ENCODE results near the gene SUPV3L1.

The SUPV3L1 gene

DNA sequence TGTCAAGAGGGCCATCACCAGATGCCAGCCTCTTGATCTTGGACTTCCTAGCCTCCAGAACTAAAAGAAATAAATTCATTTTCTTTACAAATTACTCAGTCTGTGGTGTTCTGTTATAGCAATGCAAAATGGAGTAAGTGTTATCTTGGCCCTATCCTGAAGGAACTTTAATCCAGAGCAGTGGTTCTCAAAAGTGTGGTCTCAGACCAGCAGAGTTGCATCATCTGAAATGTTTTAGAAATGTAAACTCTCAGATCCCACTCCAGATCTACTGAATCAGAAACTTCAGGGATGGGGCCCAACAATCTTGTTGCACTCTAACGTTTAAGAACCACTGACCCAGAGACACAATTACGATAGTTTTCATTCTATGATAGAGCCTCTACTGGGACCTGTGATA lies 3.2 kb upstream of the SUPV3L1 start:
- no peak overlapping the region for H3K4me3 ChIP-seq (ENCODE audit: low read depth, low read length)
- DNase-seq (ENCODE audit: low read depth) = no peak
- TF ChIP-seq, protein P1, sequence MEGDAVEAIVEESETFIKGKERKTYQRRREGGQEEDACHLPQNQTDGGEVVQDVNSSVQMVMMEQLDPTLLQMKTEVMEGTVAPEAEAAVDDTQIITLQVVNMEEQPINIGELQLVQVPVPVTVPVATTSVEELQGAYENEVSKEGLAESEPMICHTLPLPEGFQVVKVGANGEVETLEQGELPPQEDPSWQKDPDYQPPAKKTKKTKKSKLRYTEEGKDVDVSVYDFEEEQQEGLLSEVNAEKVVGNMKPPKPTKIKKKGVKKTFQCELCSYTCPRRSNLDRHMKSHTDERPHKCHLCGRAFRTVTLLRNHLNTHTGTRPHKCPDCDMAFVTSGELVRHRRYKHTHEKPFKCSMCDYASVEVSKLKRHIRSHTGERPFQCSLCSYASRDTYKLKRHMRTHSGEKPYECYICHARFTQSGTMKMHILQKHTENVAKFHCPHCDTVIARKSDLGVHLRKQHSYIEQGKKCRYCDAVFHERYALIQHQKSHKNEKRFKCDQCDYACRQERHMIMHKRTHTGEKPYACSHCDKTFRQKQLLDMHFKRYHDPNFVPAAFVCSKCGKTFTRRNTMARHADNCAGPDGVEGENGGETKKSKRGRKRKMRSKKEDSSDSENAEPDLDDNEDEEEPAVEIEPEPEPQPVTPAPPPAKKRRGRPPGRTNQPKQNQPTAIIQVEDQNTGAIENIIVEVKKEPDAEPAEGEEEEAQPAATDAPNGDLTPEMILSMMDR (IDR thresholded peaks at IDR 0.05; ENCODE audit: low read depth, low read length, missing control alignments) = no peak

DNA sequence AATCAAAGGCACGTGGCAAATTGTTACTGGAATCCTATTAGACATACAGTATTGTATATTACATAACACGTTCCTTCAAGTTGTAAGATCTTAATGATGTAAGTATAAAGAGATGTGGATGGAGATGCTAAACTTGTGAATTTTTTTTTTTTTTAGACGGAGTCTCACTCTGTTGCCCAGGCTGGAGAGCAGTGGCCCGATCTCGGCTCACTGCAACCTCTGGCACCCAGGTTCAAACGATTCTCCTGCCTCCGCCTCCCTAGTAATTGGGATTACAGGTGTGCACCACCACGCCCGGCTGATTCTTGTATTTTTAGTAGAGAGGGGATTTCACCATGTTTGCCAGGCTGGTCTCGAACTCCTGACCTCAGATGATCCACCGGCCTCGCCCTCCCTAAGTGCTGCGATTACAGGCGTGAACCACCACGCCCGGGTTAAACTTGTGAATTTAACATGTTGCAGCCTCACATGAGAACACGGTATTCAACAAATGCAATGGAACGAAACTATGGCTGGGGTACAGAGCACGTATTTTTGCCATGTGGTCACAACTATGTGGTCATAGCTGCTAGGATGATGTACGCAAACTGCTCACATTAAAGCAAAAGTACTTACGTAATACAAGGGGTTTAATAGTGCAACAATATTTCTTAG lies 818 bp upstream of the SUPV3L1 start:
- TF ChIP-seq, protein P1 (IDR thresholded peaks at IDR 0.05; ENCODE audit: low read depth, low read length, missing control alignments) = no peak
- DNase-seq (ENCODE audit: low read depth) = peak; percentile 21
- H3K4me3 ChIP-seq (ENCODE audit: low read depth, low read length) = peak overlapping the region; percentile 100

DNA sequence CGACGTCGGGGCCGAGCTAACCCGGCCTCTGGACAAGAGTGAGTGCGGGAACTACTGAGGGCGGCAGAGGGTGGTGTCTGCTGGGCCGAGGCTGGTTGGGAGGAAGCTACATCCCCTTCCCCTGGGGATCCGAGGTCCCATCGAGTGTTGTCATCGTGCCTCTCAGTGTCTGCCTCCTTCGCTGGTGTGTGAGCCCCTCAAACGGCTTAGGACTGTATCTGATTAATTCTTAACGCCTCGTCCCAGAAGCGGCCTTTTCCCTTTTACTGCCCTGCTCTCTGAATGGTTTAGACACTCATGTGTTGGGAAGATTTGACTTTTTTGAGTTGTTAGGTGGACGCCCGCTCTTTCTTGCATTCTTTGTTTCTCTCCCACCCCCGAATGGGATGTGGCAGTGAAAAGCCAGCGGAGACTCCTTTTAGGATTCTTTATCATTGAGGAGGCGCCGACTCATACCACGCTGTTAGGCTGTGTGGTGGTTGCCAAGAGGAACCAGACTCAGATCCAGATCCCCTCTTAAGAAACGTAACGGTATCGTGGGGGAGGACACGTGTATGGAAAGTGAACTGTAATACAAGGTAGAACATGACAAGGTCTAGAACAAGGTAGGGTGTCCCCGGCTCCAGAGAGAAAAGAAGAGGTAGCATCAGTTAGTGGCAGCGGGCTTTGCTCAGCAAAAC lies 631 bp downstream of the SUPV3L1 start:
- TF ChIP-seq, protein P1 (IDR thresholded peaks at IDR 0.05; ENCODE audit: low read depth, low read length, missing control alignments) = no peak
- DNase-seq (ENCODE audit: low read depth) = no peak

DNA sequence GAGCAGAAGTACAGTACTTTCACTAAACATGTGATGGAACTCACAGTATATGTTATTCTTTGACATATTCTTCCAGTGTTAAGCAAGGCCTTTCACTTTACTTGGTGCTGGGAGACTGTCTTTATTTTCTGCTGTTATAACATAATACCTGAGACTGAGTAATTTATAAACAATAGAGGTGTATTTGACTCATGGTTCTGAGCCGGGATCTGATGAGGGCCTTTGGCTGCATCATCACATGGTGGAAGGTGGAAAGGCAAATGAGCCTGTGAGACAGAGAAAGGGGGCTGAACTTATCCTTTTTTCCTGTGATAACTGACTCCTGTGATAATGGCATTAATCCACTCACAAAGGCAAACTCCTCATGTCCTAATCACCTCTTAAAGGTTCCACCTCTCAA lies 1.4 kb downstream of the SUPV3L1 start:
- TF ChIP-seq, protein P1 (IDR thresholded peaks at IDR 0.05; ENCODE audit: low read depth, low read length, missing control alignments) = no peak
- H3K4me3 ChIP-seq (ENCODE audit: low read depth, low read length) = peak overlapping the region; percentile 100; the same call in 1 of the 2 replicates
- DNase-seq (ENCODE audit: low read depth) = no peak

More for the DNA sequence above, 631 bp downstream of the SUPV3L1 start:
- H3K4me3 ChIP-seq (ENCODE audit: low read depth, low read length) = peak overlapping the region; percentile 100

DNA sequence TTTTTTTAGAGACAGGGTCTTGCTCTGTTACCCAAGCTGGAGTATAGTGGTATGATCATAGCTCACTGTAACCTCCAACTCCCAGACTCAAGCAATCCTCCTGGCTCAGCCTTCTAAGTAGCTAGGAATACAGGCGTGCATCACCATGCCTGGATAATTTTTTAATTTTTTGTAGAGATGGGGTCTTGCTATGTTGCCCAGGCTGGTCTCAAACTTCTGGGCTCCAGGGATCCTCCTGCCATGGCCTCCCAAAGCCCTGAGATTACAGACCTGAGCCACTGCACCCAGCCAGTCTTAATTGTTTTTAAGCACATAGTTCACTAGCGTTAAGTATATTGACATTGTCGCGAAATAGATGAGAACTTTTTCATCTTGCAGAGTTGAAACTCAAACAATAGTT lies 2.0 kb downstream of the SUPV3L1 start:
- no peak overlapping the region for H3K4me3 ChIP-seq (ENCODE audit: low read depth, low read length)
- no peak for DNase-seq (ENCODE audit: low read depth)
- TF ChIP-seq, protein P1 (IDR thresholded peaks at IDR 0.05; ENCODE audit: low read depth, low read length, missing control alignments) = no peak

DNA sequence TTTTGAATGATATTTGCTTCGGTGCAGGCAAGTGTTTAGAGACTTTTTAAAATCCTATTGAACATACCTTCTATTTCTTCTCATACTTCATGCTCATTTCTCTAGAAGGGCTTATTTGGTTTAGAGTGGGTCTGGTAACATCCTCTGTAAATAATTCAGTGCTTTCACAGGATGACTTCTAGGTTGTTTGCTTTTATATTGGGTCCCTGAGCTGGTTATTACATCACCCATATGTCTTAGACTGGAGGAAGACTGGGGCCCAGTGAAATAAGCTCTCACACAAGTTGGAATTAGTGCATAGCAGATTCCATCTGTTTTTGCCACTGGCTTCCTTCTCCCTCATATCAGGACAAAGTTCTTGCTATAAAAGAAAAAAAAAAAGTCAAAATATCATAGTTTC lies 6.5 kb downstream of the SUPV3L1 start:
- H3K4me3 ChIP-seq (ENCODE audit: low read depth, low read length) = no peak overlapping the region
- DNase-seq (ENCODE audit: low read depth) = no peak
- TF ChIP-seq, protein P1 (IDR thresholded peaks at IDR 0.05; ENCODE audit: low read depth, low read length, missing control alignments) = no peak
